BJ (cell line): Measurements from ENCODE around the gene SPPL2B. TPM values are rescaled to one million over a fixed set of nuclear protein-coding genes. Genes with fewer than 3 reads are reported as not detected.

Source experiments
- CTCF ChIA-PET: fragments of 350-600 bp; formaldehyde crosslinking; extraction: SDS; loops from one replicate; lab custom pipeline; 2021; ENCODE audit warnings: antibody characterized with exemption, inconsistent platforms; lab: Yijun Ruan, JAX
- POLR2A ChIA-PET: fragments of 300-600 bp; sonication (Branson Sonifier 250); formaldehyde crosslinking; extraction: SDS; loops from one replicate; lab custom pipeline; 2021; ENCODE audit warnings: antibody characterized with exemption; lab: Charles Lee
- DNase-seq: peaks from one replicate; pipeline ENCODE4 v3.0.0-alpha.2; 2011; ENCODE audit warnings: low read depth
- H3K27me3 ChIP-seq: 2 replicates; pipeline ENCODE4 v1.6.0; 2011; ENCODE audit warnings: low read length; ENCODE audit not compliant: control insufficient read depth, insufficient read depth
- H3K36me3 ChIP-seq: 2 replicates; pipeline ENCODE4 v1.5.1; 2011; ENCODE audit warnings: low read length; ENCODE audit not compliant: control insufficient read depth, insufficient read depth
- H3K4me3 ChIP-seq: 2 replicates; pipeline ENCODE4 v1.5.1; 2011; ENCODE audit warnings: low read depth, mild to moderate bottlenecking, control low read depth, low read length
- polyA plus RNA-seq: library from polyadenylated mRNA; depleted of rRNA; stranded (reverse); fragments of >200 nt; gene quantifications from 2 replicates; pipeline ENCODE4 v1.2.3, GENCODE V29; 2011
- TF ChIP-seq, protein P1 (sequence below): IDR thresholded peaks from 2 replicates; pipeline ENCODE4 v1.5.1; 2011; ENCODE audit warnings: low read depth, mild to moderate bottlenecking, control low read depth, inconsistent platforms, low read length, moderate library complexity; ENCODE audit not compliant: insufficient read depth

Gene SPPL2B
- polyA plus RNA-seq, 1 experiment, result 24.9 TPM

DNA sequence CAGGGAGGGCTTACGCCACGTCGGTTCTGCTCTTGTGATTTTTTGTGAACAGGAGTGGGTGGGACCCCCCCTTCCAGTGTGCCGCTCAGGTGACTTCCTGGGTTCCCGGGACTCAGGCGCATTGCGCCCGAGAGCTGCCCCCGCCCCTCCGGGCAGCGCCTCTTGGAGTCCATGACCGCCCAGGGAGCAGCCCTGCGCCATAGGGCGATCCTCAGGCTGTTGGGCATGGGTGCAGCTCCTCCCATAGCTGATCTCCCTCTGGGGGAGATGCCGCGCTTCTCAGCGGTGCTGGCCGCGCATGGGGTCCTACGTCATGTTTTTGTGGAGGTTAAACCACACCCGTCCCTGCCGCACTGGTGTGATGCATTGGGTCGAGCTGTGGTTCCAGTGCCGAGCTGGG, 23.6 kb downstream of the SPPL2B start:
- no peak overlapping the region for H3K4me3 ChIP-seq
- CTCF ChIA-PET, result no interaction called here
- POLR2A ChIA-PET, result no interaction called here
- no peaks in the 10 kb centered on the region for H3K27me3 ChIP-seq
- no peak for DNase-seq
- H3K36me3 ChIP-seq, result peaks cover 12% of the 10 kb centered on the region
- TF ChIP-seq, protein P1, sequence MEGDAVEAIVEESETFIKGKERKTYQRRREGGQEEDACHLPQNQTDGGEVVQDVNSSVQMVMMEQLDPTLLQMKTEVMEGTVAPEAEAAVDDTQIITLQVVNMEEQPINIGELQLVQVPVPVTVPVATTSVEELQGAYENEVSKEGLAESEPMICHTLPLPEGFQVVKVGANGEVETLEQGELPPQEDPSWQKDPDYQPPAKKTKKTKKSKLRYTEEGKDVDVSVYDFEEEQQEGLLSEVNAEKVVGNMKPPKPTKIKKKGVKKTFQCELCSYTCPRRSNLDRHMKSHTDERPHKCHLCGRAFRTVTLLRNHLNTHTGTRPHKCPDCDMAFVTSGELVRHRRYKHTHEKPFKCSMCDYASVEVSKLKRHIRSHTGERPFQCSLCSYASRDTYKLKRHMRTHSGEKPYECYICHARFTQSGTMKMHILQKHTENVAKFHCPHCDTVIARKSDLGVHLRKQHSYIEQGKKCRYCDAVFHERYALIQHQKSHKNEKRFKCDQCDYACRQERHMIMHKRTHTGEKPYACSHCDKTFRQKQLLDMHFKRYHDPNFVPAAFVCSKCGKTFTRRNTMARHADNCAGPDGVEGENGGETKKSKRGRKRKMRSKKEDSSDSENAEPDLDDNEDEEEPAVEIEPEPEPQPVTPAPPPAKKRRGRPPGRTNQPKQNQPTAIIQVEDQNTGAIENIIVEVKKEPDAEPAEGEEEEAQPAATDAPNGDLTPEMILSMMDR, result no peak

DNA sequence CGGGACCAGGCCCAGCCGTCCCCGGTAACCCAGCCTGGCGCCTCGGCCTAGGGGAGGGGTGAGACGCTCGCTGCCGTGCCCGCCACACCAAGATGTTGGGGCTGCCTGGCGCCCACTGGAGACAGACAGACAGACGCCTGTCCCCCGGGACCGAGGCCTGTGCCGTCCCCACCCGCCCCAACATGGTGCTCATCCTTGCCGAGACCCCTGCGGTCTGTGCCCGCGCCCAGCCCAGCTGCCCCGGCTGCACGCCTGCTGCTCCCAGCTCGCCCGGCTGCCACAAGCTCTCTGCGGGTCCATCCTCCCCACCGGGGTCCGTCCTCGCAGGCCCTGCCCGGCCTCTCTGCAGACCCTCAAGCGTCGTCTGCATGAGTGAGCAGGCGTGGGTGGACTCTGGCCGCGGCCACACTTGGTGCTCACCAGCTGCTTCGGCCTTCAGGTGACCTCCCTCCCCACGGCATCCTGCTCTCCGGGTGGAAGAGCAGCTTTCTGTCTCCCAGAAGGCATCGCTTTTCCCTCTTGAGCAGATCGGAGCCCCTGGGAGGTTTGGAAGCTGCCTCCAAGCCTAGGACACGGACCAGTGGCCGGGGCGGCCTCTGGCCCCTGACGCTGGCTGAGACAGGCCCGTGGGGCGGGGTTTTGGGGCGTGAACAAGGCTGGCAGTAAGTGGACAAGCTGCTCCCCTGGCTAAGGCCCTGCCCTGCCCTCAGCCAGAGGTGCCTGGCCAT, 24.8 kb downstream of the SPPL2B start:
- ChIA-PET CTCF (interaction anchor here (1.7 kb wide), 1 partner anchor 16 kb away, joined by 3 read pairs; no protein-coding TSS in a partner anchor), POLR2A (no interaction called here)
- TF ChIP-seq, protein P1, result no peak
- no peak for DNase-seq
- H3K4me3 ChIP-seq, result no peak overlapping the region
- peaks cover 12% of the 10 kb centered on the region for H3K36me3 ChIP-seq
- H3K27me3 ChIP-seq, result no peaks in the 10 kb centered on the region; the same call in 1 of the 2 replicates

DNA sequence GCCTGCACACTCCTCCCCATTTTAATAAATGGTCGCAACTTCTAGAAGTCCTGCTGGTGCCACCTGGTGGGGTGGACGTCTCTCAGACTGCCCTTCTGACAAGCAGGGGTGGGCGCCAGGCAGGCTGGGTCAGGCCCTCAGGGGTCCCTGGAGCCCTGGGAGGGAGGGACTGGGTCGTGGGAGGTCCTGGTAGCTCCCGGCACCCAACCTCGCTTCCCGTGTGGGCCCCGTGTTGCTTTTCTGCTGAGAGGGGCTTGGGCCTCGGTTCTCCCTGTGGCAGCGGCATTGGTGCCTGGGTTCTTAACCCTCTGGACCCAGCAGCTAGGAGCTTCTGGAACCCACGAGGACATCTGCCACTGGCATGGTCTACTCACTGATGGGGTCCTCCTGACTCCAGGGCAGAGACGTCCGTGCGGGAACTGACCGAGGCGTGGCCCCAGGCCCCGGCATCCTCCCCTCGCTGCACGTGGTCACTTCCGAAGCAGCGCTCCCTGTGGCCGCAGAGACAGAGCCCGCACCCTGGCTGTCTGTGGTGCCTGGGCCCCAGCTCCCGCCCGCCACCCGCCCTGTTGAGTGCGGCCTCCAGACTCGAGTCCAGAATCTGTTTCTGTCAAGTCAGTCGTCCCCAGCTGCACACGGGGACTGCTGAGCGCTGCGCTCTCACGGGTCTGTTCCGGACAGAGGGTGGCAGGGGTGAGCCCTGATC, 25.6 kb downstream of the SPPL2B start:
- Histone ChIP-seq H3K36me3 (peaks cover 12% of the 10 kb centered on the region), H3K4me3 (no peak overlapping the region), H3K27me3 (peaks cover 3% of the 10 kb centered on the region)
- DNase-seq, result no peak
- TF ChIP-seq, protein P1, result no peak
- POLR2A ChIA-PET, result no interaction called here
- CTCF ChIA-PET, result interaction anchor here (1.5 to 1.7 kb wide), 2 partner anchors 15 to 39 kb away, joined by 3 read pairs; no protein-coding TSS in a partner anchor

DNA sequence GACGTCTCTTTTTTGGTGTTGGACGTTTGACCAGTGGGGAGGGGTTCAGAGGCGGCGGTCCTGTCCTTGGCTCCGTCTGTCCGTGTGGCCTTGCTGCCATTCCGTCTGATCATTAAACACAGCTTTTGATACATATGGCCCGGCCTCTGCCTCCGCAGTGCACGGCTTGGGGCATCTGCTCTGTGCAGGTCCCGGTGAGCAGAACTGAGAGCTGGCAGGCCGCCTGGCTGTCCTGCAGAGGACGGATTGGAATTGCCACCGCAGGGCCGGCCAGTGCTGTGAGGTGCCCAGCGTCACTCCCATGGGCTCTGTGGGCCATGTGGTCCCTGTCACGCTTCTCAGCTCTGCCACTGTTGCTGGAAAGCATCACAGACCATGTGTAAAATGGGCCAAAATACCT, 26.2 kb downstream of the SPPL2B start:
- DNase-seq, result no peak
- ChIA-PET CTCF (interaction anchor here (0.5 to 1.7 kb wide), 3 partner anchors 14 to 63 kb away, joined by 3 read pairs; no protein-coding TSS in a partner anchor), POLR2A (no interaction called here)
- H3K27me3 ChIP-seq, result peaks cover 4% of the 10 kb centered on the region
- no peak overlapping the region for H3K4me3 ChIP-seq
- peaks cover 12% of the 10 kb centered on the region for H3K36me3 ChIP-seq
- TF ChIP-seq, protein P1, result no peak
